HG02588 (cell line): ENCODE results near the gene KLHL28.
"Not testable (repeated sequence)": the region's sequence is repeated elsewhere in the genome, so short reads cannot be mapped to it uniquely, and the experiment has no call there.

ENCODE experiments used
- ATAC-seq: cut with Tn5 transposase; IDR thresholded peaks from one replicate; pipeline ENCODE4 v1.9.1; 2021; ENCODE audit warnings: mild to moderate bottlenecking, moderate library complexity; ENCODE audit not compliant: unreplicated experiment

Gene KLHL28

DNA sequence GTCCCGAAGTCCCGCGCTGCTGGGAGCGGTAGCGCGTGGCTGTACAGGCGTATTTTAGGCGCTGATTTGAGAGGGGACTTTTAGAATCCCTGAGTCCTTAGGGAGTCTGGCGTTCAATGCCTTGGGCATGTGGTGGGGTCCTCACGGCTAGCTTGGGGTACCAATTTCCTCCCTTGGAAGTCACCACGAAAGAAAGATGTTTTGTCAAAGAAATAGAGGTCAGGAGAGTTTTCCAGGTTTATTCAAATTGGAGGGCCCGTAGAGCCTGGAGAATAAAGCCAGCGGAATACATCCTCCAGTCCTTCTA, 63.9 kb downstream of the KLHL28 start:
- no peak for ATAC-seq

DNA sequence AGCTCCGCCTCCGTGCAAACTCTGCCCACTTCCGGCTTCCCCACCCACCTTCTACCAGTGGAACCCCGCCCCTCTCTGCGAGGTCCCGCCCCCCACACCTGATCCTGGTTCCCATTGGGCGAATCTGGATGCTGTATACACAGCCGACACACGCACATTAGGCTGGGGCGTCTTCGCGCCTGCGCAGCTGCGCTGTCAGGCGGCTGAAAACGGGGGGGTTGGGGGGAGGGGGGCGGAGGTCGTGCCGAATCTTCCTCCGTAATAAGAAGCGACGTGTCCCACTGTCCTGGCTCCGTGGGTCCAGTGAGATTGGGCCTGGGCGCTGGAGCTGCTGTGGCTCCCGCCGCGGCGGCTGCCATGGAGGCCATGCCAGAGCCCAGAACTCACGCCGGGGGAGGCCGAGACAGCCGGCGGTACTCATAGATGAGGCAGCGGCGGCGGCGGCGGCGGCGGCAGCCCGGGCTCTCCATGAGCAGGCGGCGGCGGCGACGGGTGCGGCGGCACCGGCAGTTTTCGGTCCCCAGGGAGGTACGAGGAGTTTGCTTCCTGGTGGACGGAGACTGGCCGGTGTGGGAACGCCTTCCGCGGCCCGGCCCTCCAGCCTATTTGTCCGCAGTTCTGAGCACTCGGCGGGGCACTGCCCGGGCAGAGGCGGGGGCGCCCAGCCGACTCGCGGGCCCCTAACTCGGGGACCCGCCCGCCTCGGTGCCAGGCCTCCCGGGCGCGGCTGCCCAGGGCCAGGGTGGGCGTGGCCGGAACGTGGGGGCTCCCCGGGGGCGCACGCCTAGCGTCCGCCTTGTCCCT, 64.5 kb downstream of the KLHL28 start:
- peak; percentile 91 for ATAC-seq

DNA sequence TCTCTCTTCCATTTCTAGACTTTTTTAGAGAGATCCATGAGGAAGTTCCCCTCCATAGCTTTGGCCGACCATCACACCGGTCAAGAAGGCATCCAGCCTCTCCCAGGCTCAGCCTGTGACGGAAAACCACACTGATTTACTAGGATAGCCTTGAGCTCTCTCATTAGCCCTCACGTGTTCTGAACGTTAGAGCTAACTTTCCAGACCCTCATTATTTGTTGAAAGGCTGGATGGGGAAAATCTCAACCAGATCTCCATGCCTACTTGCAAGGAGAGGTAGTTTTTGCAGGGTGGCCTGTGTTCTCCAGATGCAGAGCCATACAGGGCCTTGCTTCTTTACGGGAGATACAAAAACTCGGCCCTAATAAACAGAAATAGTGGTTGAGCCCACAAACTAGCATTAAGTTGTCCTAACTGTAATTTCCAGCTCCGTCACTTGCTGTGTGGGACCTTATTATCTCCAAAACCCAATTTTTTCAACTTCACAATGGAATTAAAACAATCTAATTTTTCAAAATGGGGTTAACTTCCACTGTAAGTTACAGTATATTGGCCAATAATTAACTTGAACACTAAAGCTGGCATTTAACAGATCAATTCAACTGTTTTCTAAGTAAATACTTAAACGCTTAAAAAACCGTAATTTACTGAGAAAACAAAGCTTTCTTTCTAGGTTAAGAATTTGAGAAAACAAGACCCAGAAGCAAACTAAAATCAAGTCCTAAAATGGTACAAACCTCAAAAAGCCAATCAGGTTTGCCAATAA, 65.3 kb downstream of the KLHL28 start:
- ATAC-seq, result no peak

DNA sequence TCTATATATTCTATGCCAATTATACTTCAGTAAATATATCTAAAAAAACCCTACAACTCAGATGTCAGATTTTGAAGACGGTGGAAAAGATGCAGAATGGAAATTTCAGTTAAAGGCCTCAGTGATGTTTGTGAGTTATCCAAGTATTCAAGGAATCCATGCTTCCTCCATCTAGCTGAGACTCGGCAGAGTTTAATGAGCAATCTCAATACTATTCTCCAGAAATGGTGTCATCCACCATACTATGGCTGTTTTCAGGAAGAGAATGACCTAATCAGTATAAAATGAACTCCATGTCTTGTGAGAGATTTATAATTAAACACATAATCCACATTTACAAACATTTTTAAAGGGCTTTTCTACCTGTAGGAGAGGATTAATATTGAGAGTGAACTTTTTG, 66.0 kb downstream of the KLHL28 start:
- ATAC-seq, result no peak

- ATAC-seq, result no peak
Measured at GRCh38 chr14:44893535-44893934, 68.2 kb downstream of the KLHL28 start.

DNA sequence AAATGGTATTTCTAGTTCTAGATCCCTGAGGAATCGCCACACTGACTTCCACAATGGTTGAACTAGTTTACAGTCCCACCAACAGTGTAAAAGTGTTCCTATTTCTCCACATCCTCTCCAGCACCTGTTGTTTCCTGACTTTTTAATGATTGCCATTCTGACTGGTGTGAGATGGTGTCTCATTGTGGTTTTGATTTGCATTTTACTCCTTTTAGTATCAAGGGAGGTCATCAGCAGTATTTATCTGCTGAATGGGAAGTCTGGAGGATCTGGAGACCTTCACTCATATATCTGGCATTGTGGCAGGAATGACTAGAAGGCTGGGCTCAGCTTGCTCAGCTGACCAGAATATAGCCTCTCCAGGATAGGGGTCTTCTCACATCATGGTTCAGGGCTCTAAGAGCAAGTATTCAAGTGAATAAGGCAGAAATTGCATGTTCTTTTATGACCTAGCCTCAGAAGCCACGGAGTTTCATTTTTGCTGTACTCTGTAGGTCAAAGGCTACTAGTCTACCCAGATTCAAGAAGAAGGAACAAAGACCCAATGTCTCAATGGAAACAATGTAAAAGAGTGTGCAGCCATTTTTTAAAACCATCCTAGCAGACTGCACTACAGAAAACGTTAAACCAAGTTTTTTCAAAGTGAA, 69.9 kb downstream of the KLHL28 start:
- not testable (repeated sequence) for ATAC-seq

- no peak for ATAC-seq
Measured at GRCh38 chr14:44889595-44890471, 71.9 kb downstream of the KLHL28 start.

DNA sequence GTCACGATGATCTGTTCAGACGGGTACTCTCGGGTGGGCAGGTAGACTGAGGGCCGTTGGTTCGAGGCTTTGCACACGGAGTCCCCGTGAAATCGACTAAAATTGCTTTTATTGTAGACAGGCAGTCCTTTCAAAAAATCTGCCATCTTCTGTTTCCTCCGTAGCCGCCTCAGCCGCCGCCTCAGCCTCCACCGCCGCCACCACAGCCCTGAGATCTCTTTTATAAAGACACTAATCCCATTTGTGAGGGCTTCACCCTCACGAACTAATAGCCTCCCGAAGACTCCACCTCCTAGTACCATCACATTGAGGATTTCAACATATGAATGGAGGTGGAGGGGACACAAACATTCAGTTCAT, 74.2 kb downstream of the KLHL28 start:
- ATAC-seq, result no peak

DNA sequence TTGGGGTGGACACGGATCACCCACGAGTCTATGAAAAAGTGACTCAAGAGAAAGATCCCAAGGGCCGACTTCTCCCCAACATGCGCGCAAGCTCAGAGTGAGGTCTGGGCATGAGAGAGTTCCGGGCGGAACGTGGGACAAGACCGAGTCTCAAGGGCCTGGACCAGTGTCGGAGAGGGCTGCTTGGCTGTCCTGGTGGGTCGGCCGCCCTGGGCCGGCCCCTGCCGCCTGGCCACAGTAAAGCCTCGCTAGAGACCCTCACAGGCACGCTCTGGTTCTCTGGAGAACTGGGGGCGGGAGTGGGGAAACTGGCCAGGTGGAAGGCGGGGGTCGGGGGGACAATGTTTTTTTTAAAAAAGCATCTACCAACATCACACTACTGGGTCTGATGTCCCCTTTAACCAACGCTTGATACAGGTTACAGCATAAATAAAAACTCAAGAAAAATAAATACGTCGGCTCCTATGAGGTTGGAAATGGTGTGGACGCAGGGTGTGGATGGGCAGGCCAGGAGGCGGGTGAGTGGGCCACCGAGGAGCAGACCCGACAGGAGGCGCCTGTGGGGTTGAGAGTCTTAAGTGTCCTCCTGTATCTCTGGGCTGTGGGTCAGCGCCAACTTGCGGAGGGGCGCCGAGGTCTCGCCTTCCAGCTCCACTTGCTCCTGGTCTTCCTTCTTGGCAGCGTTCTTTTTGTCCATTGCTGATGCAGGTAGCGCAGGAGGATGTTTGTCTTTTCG, 74.7 kb downstream of the KLHL28 start:
- no peak for ATAC-seq

GRCh38 chr14:44880791-44881190, 81.0 kb downstream of the KLHL28 start:
- ATAC-seq, result no peak
